Suprapubic skin (tissue), 4 donors: ENCODE measurements around the gene VPS26A.

Source experiments
- EP300 ChIP-seq: sonication (generic); formaldehyde crosslinking; IDR thresholded peaks from one replicate; pipeline ENCODE4 v1.6.1; 2017; ENCODE audit warnings: antibody characterized with exemption
- POLR2A ChIP-seq, 2 donors: fragments of 450-650 bp; IDR thresholded peaks; one replicate each; pipeline ENCODE4 v1.6.1; 2017; ENCODE audit warnings: antibody characterized with exemption in 2 of 2, mild to moderate bottlenecking in 2 of 2, moderate library complexity in 2 of 2
- POLR2AphosphoS5 ChIP-seq, 3 donors: sonication (generic); formaldehyde crosslinking; IDR thresholded peaks; one replicate each; pipeline ENCODE4 v1.6.1; 2017; ENCODE audit warnings: antibody characterized with exemption in 3 of 3
- TF ChIP-seq, protein P1 (sequence below), 2 donors: fragments of 200-600 bp in 1 of 2; fragments of 450-650 bp in 1 of 2; sonication (generic) in 1 of 2; IDR thresholded peaks; one replicate each; pipeline ENCODE4 v1.5.1; 2016 to 2019; ENCODE audit warnings: antibody characterized with exemption in 2 of 2, mild to moderate bottlenecking in 1 of 2, moderate library complexity in 1 of 2

DNA sequence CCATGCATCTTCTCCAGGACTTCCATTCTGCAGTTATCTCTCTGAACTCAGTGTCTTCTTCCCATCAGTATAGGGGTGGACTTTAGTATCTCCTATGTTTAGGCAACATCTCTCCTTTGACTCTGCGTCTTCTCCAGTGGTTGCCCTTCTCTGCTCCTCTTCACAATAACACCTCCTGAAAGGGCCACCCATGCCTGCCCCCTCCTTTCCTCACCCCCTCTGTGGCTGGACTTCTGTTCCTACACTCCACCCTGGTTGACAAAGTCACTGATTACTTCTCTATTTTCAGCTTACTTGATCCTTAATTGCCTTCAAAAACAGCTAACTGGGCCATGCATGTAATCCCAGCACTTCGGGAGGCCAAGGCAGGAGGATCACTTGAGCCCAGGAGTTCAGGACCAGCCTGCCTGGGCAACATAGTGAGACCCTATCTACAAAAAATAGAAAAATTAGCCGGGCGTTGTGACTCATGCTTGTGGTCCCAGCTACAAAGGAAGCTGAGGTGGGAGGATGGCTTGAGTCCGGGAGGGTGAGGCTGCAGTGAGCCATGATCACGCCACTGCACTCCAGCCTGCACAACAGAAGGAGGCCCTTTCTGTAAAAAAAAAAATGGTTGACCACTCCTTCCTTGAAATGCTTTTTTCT is 22.4 kb upstream of the VPS26A start:
- TF ChIP-seq, protein P1, sequence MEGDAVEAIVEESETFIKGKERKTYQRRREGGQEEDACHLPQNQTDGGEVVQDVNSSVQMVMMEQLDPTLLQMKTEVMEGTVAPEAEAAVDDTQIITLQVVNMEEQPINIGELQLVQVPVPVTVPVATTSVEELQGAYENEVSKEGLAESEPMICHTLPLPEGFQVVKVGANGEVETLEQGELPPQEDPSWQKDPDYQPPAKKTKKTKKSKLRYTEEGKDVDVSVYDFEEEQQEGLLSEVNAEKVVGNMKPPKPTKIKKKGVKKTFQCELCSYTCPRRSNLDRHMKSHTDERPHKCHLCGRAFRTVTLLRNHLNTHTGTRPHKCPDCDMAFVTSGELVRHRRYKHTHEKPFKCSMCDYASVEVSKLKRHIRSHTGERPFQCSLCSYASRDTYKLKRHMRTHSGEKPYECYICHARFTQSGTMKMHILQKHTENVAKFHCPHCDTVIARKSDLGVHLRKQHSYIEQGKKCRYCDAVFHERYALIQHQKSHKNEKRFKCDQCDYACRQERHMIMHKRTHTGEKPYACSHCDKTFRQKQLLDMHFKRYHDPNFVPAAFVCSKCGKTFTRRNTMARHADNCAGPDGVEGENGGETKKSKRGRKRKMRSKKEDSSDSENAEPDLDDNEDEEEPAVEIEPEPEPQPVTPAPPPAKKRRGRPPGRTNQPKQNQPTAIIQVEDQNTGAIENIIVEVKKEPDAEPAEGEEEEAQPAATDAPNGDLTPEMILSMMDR (IDR thresholded peaks at IDR 0.05): no peak
- TF ChIP-seq POLR2A (IDR thresholded peaks at IDR 0.05) (no peak), EP300 (no peak), POLR2AphosphoS5 (IDR thresholded peaks at IDR 0.05) (no peak)
